Urinary bladder (tissue), 4 donors: ENCODE data around the gene P3H3. TPM values are rescaled to one million over a fixed set of nuclear protein-coding genes. Genes with fewer than 3 reads are reported as not detected.
A peak's percentile ranks its signal among the peaks of the same experiment; 100 is the strongest.
"Not testable (repeated sequence)": the region's sequence is repeated elsewhere in the genome, so short reads cannot be mapped to it uniquely, and the experiment has no call there.

Experiments
- DNase-seq: peaks from one replicate; pipeline ENCODE4 v3.0.0-alpha.2; 2015; ENCODE audit errors: extremely low spot score
- H3K27ac ChIP-seq: one replicate; pipeline ENCODE4 v1.5.1; 2013; ENCODE audit warnings: low read depth, mild to moderate bottlenecking, moderate library complexity
- H3K36me3 ChIP-seq: one replicate; pipeline ENCODE4 v1.6.1; 2013; ENCODE audit warnings: mild to moderate bottlenecking, moderate library complexity; ENCODE audit not compliant: insufficient read depth
- H3K4me1 ChIP-seq: one replicate; pipeline ENCODE4 v1.6.1; 2013; ENCODE audit warnings: mild to moderate bottlenecking, moderate library complexity; ENCODE audit not compliant: insufficient read depth
- H3K4me3 ChIP-seq: one replicate; pipeline ENCODE4 v1.5.1; 2013; ENCODE audit warnings: low read depth, low read length
- WGBS: extraction: QIAGEN DNeasy Blood & Tissue Kit; methylation state at CpG from one replicate; pipeline ENCODE4 v1.1.7; 2013; 5-methylcytosine and 5-hydroxymethylcytosine counted together
- polyA plus RNA-seq: library from polyadenylated mRNA; stranded (reverse); fragments of 200-250 nt; gene quantifications from one replicate; pipeline ENCODE4 v1.2.3, GENCODE V29; 2013
- total RNA-seq: library from RNA; depleted of rRNA; stranded (reverse); fragments of >200 nt; gene quantifications from one replicate; pipeline ENCODE4 v1.2.3, GENCODE V29; 2014
- donor health status: healthy with polysubstance abuse.
- donor health status: healthy.

Gene P3H3
- total and polyA plus RNA-seq, 2 donors = 40.1 to 46.3 TPM

DNA sequence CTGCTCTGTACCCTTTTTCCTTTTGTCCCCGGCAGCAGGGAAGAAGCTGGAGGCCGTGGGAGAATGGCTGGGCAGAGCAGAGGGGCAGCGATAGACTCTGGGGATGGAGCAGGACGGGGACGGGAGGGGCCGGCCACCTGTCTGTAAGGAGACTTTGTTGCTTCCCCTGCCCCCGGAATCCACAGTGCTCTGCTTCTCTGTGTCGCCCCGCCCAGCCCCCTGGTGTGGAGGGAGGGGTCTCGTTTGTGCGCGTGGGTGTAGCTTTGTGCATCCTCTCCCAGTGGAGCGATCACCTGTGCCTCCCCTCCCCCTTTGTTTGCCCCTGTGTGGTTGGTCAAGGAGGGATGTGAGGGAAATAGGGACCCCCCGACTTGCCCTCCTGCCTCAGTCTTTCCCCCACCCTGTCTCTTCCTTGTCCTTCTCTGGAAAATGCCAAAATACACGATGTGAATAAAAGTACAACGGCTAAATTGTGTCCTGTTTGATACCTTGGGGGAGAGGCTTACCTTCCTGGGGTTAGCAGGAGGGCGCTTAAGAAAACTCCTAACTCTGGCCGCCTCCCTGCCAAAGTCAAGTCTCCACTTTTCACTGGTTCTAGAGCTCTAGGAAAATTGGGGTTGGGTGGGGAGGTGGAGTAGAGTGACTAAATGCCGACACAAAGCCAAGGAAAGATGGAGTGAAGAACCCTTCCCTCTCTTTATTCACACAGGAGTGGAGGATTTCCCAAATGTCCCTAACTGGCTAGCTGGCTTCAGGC is 38.1 kb downstream of the P3H3 start:
- peak overlapping the region; percentile 93 for H3K27ac ChIP-seq
- no peaks in the 10 kb centered on the region for H3K4me1 ChIP-seq
- no peaks in the 10 kb centered on the region for H3K36me3 ChIP-seq
- peak overlapping the region; percentile 35 for H3K4me3 ChIP-seq
- no peak for DNase-seq
- 80% methylated on average over 19 of the region's 19 CpGs for WGBS

DNA sequence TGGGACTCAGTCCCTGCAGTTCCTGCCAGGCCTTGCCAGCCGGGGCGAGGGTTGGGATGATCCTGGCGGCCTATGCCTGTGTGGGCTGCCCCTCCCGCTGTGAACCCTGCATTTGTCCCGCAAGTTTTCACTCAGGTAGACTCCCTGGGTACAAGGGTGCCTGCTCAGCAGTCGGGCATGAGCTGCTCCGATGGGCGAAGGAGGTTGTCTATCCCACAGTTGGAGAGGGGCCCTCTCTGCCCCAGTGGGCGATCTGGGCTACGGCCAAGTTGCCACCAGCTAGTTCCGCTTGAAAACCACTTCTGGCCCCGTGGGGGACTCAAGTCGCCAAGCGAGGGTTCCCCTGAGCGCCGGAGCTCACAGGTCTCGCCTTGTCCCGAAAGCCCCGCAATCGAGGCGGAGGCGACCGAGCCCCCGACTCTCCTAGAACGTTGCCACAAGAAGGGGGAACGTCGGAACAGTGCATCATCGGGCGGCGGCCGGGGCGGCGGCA is 38.8 kb downstream of the P3H3 start:
- Histone ChIP-seq H3K4me3 (peak overlapping the region; percentile 35), H3K27ac (peak overlapping the region; percentile 93), H3K36me3 (no peaks in the 10 kb centered on the region), H3K4me1 (no peaks in the 10 kb centered on the region)
- 2% methylated on average over 33 of the region's 33 CpGs for WGBS
- no peak for DNase-seq

DNA sequence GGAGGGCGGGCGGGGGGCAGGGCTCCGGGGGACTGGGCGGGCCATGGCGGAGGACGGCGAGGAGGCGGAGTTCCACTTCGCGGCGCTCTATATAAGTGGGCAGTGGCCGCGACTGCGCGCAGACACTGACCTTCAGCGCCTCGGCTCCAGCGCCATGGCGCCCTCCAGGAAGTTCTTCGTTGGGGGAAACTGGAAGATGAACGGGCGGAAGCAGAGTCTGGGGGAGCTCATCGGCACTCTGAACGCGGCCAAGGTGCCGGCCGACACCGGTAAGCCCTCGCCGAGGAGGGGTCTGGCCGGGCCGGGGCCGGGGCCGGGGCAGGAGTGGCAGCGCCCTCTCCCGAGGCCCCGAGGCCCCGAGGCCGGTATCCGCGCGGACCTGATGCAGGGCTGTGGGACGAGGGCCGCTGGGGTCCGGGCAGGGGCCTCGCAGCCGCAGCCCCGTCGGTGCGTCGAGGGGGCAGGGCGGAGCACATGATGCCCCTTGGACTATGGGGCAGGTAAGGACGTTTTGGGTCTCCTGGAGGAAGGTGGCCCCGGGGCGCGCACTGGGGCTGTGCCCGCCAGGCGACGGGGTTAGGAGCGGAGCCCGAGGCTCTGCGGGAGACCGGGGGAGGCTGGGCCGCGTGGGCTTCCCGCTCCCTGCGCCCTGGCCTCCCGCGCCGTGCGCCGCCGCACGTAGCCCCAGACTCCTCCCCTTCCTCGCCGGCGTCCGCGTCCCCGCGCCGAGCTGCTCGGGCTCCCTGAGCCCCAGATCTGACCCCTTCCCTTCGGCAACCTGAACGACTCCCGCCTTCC is 39.4 kb downstream of the P3H3 start, which contains the start of gene TPI1:
Gene TPI1, plus strand, starts transcription at position 119 of the 798 bp plus-strand sequence. Its CDS starts 36 bp downstream, at position 155.
- DNase-seq = peak; percentile 42
- peak within 1 kb of the TSS; percentile 95 for H3K27ac ChIP-seq
- under 1% methylated on average over 86 of the region's 86 CpGs for WGBS
- no peaks in the 10 kb centered on the region for H3K36me3 ChIP-seq
- no peaks in the 10 kb centered on the region for H3K4me1 ChIP-seq
- peak within 1 kb of the TSS; percentile 91 for H3K4me3 ChIP-seq

DNA sequence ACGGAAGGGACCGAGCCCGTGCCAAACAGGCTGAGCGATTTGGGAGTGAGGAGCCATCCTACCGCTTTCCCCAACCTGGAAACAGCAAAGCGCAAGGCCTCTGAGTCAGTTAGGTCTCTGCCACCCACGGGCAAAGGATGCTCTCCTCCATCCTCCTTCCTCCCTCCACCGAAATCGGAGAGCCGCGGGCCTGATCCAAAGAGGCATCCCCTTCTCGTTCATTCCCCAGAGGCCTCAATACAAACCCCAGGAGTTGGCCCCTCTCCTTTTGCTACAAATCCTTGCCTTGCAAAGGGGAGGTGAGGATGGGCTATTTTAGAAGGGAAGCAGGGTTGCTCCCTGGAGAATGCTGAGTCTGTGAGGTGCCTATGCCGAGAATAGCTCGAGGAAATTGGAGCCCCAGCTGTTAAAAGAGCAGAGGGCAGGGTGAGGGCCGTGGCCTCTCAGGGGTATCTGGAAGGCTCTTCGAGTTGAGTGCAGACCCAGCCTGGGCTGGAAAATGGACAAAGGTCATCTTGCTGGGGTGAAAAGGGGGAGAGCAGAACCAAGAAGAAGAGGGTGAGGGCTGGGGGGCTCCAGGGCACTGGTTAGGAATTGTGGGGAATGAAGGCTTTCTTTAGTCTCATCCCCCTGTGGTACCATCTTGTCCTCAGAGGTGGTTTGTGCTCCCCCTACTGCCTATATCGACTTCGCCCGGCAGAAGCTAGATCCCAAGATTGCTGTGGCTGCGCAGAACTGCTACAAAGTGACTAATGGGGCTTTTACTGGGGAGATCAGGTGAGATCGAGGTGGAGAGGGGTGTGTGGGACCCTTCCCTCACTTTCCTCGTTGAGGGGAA is 40.2 kb downstream of the P3H3 start:
- Histone ChIP-seq H3K4me1 (no peaks in the 10 kb centered on the region), H3K27ac (peak overlapping the region; percentile 95), H3K36me3 (no peaks in the 10 kb centered on the region), H3K4me3 (peak overlapping the region; percentile 91)
- no peak for DNase-seq
- 5% methylated on average over 22 of the region's 22 CpGs for WGBS

DNA sequence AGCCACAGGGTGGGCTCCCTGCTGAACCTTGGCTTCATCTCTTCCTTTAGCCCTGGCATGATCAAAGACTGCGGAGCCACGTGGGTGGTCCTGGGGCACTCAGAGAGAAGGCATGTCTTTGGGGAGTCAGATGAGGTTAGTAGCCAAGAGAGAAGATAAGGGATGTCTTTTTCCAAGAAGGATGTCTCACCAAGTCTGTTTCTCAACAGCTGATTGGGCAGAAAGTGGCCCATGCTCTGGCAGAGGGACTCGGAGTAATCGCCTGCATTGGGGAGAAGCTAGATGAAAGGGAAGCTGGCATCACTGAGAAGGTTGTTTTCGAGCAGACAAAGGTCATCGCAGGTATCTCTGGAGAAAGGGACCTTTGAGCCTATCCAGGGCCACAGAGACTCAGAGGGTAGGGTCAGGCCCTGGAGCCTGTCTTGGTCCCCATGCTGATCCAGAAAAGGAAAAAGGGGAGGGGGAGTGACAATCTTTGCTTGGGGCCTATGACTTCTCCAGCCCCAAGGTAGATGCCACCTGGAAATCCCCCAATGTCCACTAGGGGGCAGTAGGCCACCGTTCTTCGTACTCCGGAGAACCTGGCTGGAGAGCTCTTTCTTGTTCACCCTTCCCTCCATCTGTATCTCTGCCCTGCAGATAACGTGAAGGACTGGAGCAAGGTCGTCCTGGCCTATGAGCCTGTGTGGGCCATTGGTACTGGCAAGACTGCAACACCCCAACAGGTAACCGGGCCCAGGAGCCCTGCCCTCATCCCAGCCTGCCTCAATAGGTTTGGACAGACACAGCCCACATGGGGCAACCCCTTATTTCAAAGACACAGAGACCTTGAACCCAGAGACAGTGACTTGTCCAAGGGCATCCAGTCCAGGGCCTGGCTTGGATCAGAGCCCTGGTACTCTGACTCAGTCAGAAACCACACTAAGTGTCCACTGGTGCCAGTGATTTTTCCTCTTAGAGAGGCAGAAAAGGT is 41.1 kb downstream of the P3H3 start:
- Histone ChIP-seq H3K36me3 (no peaks in the 10 kb centered on the region), H3K4me1 (no peaks in the 10 kb centered on the region), H3K27ac (no peak overlapping the region), H3K4me3 (no peak overlapping the region)
- 28% methylated on average over 12 of the region's 12 CpGs for WGBS
- DNase-seq = peak; percentile 43

DNA sequence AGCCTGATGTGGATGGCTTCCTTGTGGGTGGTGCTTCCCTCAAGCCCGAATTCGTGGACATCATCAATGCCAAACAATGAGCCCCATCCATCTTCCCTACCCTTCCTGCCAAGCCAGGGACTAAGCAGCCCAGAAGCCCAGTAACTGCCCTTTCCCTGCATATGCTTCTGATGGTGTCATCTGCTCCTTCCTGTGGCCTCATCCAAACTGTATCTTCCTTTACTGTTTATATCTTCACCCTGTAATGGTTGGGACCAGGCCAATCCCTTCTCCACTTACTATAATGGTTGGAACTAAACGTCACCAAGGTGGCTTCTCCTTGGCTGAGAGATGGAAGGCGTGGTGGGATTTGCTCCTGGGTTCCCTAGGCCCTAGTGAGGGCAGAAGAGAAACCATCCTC is 42.1 kb downstream of the P3H3 start:
- H3K36me3 ChIP-seq, DNase-seq, H3K4me1 ChIP-seq, H3K27ac ChIP-seq, H3K4me3 ChIP-seq: not testable (repeated sequence)
- WGBS = 63% methylated on average over 4 of the region's 4 CpGs

DNA sequence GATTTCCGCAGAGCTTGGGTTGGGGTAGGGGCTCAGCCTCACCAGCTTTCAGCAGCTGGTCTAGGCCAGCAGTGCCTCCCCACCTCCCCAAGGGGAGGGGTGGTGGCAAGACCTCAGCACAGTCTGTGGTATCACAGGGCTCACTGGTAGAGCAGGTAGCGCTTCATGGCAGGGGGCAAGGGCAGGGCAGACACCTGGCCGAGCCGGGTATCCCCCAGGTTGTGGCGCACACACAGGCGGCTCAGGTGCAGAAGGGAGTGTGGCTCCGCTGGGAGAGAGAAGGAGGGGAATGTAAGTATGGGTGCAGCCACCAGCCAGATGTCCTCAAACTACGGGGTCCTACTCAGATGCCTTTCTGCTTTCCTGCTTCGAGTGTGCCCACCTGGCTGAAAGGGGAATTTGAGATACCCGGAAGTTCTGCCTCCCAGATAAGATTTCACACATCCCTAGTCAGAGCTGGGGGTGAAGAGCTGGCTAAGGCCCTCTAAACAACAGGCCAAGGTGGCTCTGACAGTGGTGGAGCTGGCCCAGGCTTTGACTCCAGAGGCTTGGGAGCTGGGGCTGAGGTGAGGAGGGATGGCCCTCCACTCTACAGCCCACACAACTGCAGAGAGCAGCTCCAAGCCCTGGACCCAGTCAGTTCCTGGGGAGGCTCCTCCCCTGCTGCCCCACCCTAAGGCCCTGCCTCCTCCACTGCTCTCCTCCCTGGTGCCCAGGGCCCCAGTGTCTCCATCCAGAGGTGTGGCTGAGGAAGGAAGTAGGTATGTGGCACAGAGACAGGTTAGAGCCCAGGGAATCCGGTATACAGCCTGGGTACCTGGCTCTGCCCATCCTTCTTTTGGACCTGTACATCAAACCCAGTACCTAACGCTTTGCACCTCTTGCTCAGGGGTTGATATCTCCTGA is 43.1 kb downstream of the P3H3 start:
- Histone ChIP-seq H3K36me3 (no peaks in the 10 kb centered on the region), H3K4me3 (no peak overlapping the region), H3K4me1 (no peaks in the 10 kb centered on the region), H3K27ac (no peak overlapping the region)
- DNase-seq = no peak
- 77% methylated on average over 12 of the region's 12 CpGs for WGBS

DNA sequence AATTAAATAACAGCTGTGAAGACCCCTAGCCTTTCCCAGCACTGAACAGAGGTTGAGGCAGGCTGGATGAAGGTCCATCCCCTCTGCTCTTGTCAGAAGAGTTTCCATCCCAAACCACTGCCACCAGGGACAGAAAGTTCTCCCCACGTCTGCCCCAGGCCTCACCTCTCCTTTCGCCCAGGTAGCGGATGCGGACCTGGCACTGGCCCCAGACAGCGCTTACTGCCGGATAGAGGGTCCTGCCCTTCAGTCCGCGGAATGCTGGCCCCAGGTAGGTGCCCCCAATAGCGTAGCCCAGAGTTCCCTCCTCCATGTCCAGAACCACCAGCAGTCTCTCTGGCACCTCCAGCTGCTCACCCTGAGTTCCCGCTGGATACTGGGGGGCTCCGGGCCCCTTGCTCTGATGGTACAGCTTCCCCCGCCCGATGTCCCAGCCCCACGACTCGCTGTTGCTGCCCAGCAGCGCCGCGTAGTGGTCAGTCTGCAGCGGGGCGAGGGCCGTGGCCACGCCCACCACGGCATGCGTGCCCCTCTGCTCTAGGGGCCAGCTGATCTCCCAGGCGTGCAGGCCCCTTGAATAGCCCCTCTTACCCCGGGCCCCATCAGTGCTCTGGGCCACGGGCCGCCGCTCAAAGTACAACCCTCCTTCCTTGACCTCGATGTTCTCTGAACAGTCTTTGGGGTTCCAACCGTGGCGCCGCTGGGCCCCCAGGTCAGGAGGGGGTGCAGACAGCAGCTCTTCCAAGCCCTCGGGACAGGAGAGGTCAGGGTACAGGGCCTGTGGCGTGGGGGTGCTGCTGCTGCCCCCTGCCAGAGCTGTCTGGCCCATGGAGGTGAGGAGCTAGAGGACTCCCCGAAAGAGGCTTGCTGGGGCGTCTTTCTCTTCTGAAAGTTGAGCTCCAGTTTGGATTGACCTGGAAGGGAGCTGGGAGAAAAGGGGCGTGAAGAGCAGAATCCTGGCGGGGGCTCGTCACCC is 44.2 kb downstream of the P3H3 start:
- 1% methylated on average over 40 of the region's 40 CpGs for WGBS
- DNase-seq = no peak
- Histone ChIP-seq H3K36me3 (no peaks in the 10 kb centered on the region), H3K27ac (peak overlapping the region; percentile 60), H3K4me1 (no peaks in the 10 kb centered on the region), H3K4me3 (peak overlapping the region; percentile 66)

DNA sequence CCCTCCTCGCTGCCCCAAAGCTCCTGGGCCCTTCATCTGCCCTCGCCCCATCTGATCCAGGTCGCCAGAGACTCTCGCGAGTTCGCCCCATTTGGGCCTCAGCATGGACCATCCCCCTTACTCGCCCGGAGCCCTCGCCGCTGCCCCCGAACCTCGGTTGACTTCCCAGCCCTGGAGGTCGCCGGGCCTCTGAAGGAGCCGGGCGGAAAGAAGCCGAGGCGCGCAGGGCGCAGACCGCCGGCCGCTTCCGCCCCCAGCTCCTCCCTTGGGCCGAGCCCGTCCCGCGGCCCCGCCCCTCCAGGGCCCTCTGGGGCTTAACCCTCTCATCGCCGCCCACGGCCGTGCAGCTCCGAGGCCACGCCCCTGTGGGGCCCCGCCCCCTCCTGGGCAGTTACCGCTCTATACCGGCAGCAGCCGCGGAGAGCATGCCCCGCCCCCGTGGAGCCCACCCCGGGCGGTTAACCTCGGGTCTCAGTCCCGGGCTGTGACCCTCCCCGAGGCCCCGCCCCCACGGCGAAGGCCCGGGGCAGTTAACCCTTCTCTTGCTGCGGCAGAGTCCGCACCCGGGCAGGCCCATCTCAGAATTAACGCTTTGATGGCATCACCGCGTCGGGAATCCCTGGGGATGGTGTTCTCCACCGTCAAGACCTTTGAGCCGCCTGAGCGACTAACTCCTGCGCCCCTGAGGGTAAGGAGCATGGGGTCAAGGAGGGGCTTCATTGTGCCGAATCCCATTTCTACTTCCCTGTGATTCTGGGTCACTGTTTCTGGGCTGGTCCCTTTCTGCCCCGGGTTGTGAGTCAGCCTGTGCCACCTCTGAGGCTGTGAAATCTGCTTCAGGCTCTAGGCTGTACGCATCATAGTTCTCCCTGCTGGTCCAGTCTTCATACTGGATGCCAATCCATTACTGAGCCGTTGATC is 45.1 kb downstream of the P3H3 start, which contains the start of gene SPSB2:
Gene SPSB2, minus strand, starts transcription at position 210 of the 921 bp plus-strand sequence. CDS start 402 bp downstream, outside the sequence.
- H3K4me1 ChIP-seq = no peaks in the 10 kb centered on the region
- DNase-seq = peak; percentile 84
- H3K36me3 ChIP-seq = no peaks in the 10 kb centered on the region
- WGBS = under 1% methylated on average over 66 of the region's 66 CpGs
- H3K4me3 ChIP-seq = peak within 1 kb of the TSS; percentile 66
- H3K27ac ChIP-seq = peak within 1 kb of the TSS; percentile 62

DNA sequence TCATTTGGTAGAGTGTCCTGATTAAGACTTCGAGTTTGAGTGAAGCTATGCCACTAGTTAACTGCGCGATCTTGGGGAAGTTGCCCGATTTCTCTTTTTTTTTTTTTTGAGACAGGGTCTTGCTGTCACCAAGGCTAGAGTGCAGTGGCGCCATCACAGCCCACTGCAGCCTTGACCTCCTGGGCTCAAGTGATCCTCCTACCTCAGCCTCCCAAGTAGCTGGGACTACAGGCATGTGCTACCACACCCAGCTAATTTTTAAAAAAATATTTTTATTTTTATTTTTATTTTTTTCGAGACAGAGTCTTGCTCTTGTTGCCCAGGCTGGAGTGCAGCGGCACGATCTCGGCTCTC is 45.8 kb downstream of the P3H3 start:
- not testable (repeated sequence) for H3K36me3 ChIP-seq, DNase-seq, H3K4me1 ChIP-seq
- Histone ChIP-seq H3K27ac (peak overlapping the region; percentile 62), H3K4me3 (peak overlapping the region; percentile 66)
- 45% methylated on average over 9 of the region's 9 CpGs for WGBS
